Gastrocnemius medialis (tissue), 4 donors: Measurements from ENCODE around the gene ACOT13. TPM values are rescaled to one million over a fixed set of nuclear protein-coding genes. Genes with fewer than 3 reads are reported as not detected.
"Not testable (repeated sequence)": the region's sequence is repeated elsewhere in the genome, so short reads cannot be mapped to it uniquely, and the experiment has no call there.

Source experiments
- ATAC-seq, 2 donors: fragments of 150-250 bp; one replicate each; pipeline ENCODE4 v1.9.1; 2016
- DNase-seq, 2 donors: peaks; one replicate each; pipeline ENCODE4 v3.0.0-alpha.2; 2019
- H3K27ac ChIP-seq, 4 donors: fragments of 200-600 bp; sonication (generic); 1 replicate in 1 of 4; 2 replicates in 3 of 4; pipeline ENCODE4 v1.5.1; 2016 to 2018; ENCODE audit warnings: mild to moderate bottlenecking in 2 of 4, moderate library complexity in 1 of 4
- H3K27me3 ChIP-seq, 3 donors: fragments of 200-600 bp; sonication (generic) in 2 of 3; 1 replicate in 1 of 3; 2 replicates in 2 of 3; pipeline versions ENCODE4 v1.5.1 to v1.6.0; 2016 to 2019; ENCODE audit warnings: mild to moderate bottlenecking in 1 of 3, moderate library complexity in 1 of 3
- H3K36me3 ChIP-seq, 2 donors: fragments of 200-600 bp; sonication (generic) in 1 of 2; one replicate each; pipeline ENCODE4 v1.5.1; 2017 to 2018
- H3K4me1 ChIP-seq, 2 donors: fragments of 200-600 bp; sonication (generic) in 1 of 2; one replicate each; pipeline ENCODE4 v1.5.1; 2016 to 2017; ENCODE audit warnings: mild to moderate bottlenecking in 2 of 2
- H3K4me3 ChIP-seq, 4 donors: fragments of 200-600 bp; sonication (generic) in 3 of 4; 1 replicate in 1 of 4; 2 replicates in 3 of 4; pipeline ENCODE4 v1.5.1; 2016 to 2019; ENCODE audit warnings: mild to moderate bottlenecking in 2 of 4
- H3K9me3 ChIP-seq, 3 donors: fragments of 200-600 bp; sonication (generic) in 2 of 3; 1 replicate in 1 of 3; 2 replicates in 2 of 3; pipeline ENCODE4 v1.5.1; 2016 to 2019
- POLR2A ChIP-seq, 2 donors: fragments of 450-650 bp; IDR thresholded peaks; one replicate each; pipeline ENCODE4 v1.6.1; 2017; ENCODE audit warnings: antibody characterized with exemption in 2 of 2, mild to moderate bottlenecking in 2 of 2, moderate library complexity in 2 of 2
- in situ Hi-C, 4 donors: fragments of 200-750 bp; cut with MboI; loops; one replicate each; pipeline versions ENCODE4 v1.15.0 to v1.8.0; 2017; ENCODE audit warnings: low sequenced_read_pairs in 4 of 4
- intact Hi-C: fragments of 100-400 bp; cut with DNase I; formaldehyde crosslinking; loops from one replicate; pipeline ENCODE4 v1.15.1; 2023; ENCODE audit warnings: low total_unique reads
- total RNA-seq, 4 donors: library from RNA; depleted of rRNA; stranded (reverse); fragments of >200 nt; gene quantifications; one replicate each; pipeline versions ENCODE4 v1.1.0 to v1.2.3, GENCODE V29; 2016
- TF ChIP-seq, protein P1 (sequence below), 5 experiments: fragments of 450-650 bp in 3 of 5; fragments of 200-600 bp in 2 of 5; sonication (generic) in 2 of 5; IDR thresholded peaks in 4 of 5; conservative IDR thresholded peaks in 1 of 5; 1 replicate in 4 of 5; 2 replicates in 1 of 5; pipeline ENCODE4 v1.5.1; 2016 to 2019; ENCODE audit warnings: antibody characterized with exemption in 5 of 5, mild to moderate bottlenecking in 3 of 5, moderate library complexity in 3 of 5

Gene ACOT13
- total RNA-seq, 4 donors from 2014 or later = 13.6 to 28.2 (median 21.1) TPM

DNA sequence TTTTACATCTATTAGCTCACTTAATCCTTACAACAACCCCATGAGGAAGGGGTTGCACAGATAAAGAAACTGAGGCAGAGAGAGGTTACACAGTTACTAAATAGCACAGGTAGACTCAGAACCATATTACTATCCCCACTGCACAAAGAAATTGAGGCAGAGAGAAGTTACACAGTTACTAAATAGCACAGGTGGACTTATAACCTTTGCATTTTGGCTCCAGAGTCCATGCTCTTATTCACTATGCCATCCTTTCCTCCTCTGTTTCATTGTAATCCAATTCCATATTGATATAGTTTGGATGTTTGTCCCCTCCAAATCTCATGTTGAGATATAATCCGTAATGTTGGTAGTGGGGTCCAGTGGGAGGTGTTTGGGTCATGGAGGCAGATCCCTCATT, 3.7 kb upstream of the ACOT13 start:
- peaks cover 0 to 11% of the 10 kb centered on the region in 2 donors for H3K36me3 ChIP-seq
- no peak overlapping the region for H3K27ac ChIP-seq
- ATAC-seq (no peak), DNase-seq (no peak)
- H3K9me3 ChIP-seq = no peaks in the 10 kb centered on the region
- intact Hi-C loops = no loop called here
- H3K4me1 ChIP-seq = peaks cover 24% of the 10 kb centered on the region in 2 donors
- H3K4me3 ChIP-seq = no peak overlapping the region
- in situ Hi-C loops = no loop called here
- TF ChIP-seq, protein P1, sequence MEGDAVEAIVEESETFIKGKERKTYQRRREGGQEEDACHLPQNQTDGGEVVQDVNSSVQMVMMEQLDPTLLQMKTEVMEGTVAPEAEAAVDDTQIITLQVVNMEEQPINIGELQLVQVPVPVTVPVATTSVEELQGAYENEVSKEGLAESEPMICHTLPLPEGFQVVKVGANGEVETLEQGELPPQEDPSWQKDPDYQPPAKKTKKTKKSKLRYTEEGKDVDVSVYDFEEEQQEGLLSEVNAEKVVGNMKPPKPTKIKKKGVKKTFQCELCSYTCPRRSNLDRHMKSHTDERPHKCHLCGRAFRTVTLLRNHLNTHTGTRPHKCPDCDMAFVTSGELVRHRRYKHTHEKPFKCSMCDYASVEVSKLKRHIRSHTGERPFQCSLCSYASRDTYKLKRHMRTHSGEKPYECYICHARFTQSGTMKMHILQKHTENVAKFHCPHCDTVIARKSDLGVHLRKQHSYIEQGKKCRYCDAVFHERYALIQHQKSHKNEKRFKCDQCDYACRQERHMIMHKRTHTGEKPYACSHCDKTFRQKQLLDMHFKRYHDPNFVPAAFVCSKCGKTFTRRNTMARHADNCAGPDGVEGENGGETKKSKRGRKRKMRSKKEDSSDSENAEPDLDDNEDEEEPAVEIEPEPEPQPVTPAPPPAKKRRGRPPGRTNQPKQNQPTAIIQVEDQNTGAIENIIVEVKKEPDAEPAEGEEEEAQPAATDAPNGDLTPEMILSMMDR (IDR thresholded peaks at IDR 0.05 in 4 of 5, conservative IDR thresholded peaks at IDR 0.05 in 1 of 5) = no peak
- TF ChIP-seq POLR2A (IDR thresholded peaks at IDR 0.05) = no peak
- H3K27me3 ChIP-seq = no peaks in the 10 kb centered on the region

DNA sequence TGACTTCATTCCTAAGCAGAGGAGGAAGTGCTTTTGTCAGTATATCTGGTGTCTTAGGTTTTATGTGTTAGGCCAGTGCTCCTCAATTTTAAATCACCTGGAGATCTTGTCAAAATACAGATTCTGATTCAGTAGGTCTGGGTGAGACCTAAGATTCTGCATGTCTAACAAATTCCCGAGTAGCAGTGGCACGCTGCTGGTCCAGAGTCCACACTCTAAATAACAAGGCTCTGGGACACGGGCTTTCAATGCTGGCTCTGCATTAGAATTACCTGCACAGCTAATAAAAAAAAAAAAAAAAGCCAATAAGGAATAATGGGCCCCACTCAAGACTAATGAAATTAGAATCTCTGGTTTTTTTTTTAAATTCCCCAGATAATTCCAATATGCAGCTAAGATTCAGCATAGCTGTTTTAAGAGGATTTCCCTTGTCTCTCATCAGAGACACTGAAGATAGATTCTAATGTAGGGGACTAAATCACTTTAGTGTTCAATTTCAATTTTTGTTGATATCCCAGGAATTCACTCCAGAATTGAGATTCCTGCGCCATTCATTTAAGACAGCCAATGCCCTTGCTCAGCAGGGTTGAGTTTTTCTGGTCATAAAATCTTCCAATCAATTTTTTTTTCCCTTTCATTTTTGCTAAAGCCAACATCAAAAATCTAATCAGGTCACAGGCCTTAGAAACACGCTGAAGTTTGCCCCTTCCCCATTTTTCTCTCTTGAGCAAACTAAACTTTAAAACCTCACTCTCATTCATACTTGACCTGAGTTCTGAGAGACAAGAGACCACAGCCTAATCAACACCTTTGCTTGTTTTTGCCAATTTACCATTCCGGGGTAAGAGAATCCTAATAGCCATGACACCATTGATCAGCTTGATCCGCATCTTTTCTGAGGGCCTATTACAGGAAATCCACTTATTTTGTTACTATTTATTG, 2.6 kb upstream of the ACOT13 start:
- Histone ChIP-seq H3K4me1 (peaks cover 31 to 32% of the 10 kb centered on the region in 2 donors), H3K27ac (peak overlapping the region in 1 of 4 donors; percentile 11), H3K9me3 (no peaks in the 10 kb centered on the region), H3K4me3 (no peak overlapping the region), H3K36me3 (peaks cover 0 to 11% of the 10 kb centered on the region in 2 donors), H3K27me3 (no peaks in the 10 kb centered on the region)
- no peak for DNase-seq
- intact Hi-C loops = no loop called here
- TF ChIP-seq POLR2A (IDR thresholded peaks at IDR 0.05) = no peak
- TF ChIP-seq, protein P1 (IDR thresholded peaks at IDR 0.05 in 4 of 5, conservative IDR thresholded peaks at IDR 0.05 in 1 of 5) = no peak
- in situ Hi-C loops = no loop called here
- ATAC-seq = no peak

DNA sequence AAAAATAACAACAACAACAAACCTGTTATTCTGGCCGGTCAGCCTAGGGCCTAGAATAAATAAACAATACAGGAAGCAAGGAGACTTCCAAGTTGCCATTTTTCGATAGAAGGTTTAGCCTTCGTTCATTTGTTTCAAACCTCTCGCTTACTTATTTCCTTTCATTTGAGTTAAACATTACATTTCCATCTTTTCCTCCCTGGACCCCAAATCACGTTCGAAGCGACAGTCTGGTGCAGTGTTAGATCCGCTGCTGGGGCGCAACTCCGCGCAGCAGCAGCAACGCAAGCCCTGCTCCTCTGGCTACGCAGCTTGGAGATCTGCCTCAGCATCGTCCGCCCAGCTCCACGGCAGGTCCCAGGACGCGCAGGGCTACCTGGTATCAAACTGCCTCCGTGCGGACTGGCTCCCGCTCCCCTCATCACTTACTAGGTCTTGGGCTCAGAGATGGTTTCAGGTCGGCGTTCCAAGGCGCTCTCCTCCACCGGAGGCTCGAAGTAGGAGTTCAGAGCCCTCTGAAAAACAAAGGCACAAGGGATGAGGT, 708 bp upstream of the ACOT13 start:
- in situ Hi-C loops (loop anchor here in 1 of 4 donors (5.0 kb wide), 1 partner anchor 46 kb away; no protein-coding TSS in a partner anchor), intact Hi-C loops (loop anchor here (1.0 kb wide), 1 partner anchor 55 kb away; no protein-coding TSS in a partner anchor)
- no peaks in the 10 kb centered on the region for H3K27me3 ChIP-seq
- peak overlapping the region; percentile 76 to 95 (median 94) for H3K4me3 ChIP-seq
- TF ChIP-seq POLR2A (IDR thresholded peaks at IDR 0.05) = no peak
- TF ChIP-seq, protein P1 (IDR thresholded peaks at IDR 0.05 in 4 of 5, conservative IDR thresholded peaks at IDR 0.05 in 1 of 5) = no peak
- H3K4me1 ChIP-seq = peaks cover 31 to 32% of the 10 kb centered on the region in 2 donors
- ATAC-seq (peak; percentile 35 to 43), DNase-seq (peak in 1 of 2 donors; percentile 26)
- H3K9me3 ChIP-seq = no peaks in the 10 kb centered on the region
- H3K36me3 ChIP-seq = peaks cover 0 to 16% of the 10 kb centered on the region in 2 donors
- peak overlapping the region; percentile 90 to 95 (median 92) for H3K27ac ChIP-seq

DNA sequence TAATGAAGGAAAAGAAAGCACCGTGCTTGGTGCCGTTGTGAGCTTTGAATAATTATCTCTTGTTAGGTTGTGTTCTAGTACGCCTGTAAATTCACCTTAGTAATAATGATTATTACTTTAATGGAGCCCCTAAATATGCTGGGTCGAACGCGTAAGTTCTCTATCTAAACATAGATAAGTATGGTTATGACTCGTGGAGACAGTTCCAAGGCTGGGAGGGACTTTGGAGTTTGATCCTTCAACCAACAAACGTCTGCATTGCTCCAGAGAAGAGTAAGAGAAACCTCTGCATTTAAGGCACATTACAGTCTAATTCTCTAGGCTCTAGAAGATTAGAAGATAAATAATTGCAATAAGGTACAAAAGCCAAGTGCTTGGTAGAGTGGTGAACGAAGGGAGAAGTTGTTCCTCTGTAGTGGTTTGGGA, 514 bp downstream of the ACOT13 start:
- H3K27ac ChIP-seq = peak overlapping the region; percentile 90 to 95 (median 92)
- in situ Hi-C loops = loop anchor here in 1 of 4 donors (5.0 kb wide), 1 partner anchor 45 kb away; no protein-coding TSS in a partner anchor
- TF ChIP-seq, protein P1 (IDR thresholded peaks at IDR 0.05 in 4 of 5, conservative IDR thresholded peaks at IDR 0.05 in 1 of 5) = no peak
- no peak for TF ChIP-seq POLR2A (IDR thresholded peaks at IDR 0.05)
- H3K27me3 ChIP-seq = no peaks in the 10 kb centered on the region
- intact Hi-C loops = loop anchor here (1.0 kb wide), 2 partner anchors 84 to 108 kb away; no protein-coding TSS in a partner anchor
- H3K4me3 ChIP-seq = peak overlapping the region; percentile 76 to 95 (median 94)
- peaks cover 0 to 16% of the 10 kb centered on the region in 2 donors for H3K36me3 ChIP-seq
- H3K9me3 ChIP-seq = no peaks in the 10 kb centered on the region
- peaks cover 31 to 32% of the 10 kb centered on the region in 2 donors for H3K4me1 ChIP-seq
- ATAC-seq = peak; percentile 12 to 19
- DNase-seq = no peak

DNA sequence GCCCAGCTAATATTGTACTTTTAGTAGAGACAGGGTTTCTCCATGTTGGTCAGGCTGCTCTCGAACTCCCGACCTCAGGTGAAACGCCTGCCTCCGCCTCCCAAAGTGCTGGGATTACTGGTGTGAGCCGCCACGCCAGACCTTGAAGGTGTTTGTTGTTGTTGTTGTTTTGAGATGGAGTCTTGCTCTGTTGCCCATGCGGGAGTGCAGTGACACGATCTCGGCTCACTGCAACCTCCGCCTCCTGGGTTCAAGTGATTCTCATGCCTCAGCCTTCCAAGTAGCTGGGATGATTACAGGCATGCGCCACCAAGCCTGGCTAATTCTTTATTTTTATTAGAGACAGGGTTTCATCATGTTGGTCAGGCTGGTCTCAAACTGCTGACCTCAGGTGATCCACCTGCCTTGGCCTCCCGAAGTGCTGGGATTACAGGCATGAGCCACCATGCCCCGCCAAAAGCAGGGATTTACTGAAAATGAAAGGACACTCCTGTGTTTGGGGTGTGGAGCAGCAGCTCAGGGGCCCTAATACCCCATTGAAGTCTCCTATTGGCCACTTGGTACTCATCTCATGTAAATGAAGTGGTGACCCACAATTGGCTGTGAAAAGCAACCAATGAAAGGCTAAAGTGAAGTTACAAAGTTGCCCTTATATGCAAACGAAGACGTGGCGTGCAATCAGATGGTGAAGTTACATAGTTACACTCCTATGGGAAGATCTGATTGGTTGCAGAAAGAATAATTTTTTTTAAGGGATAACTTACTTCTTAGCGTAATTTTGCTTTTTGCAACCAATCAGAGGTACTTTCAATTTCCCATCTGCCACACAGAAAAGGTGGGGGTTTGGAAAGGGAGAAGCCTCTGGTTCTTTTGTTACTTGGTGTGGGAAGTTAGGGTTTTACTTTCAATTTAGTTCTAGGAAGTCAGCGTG, 1.5 kb downstream of the ACOT13 start:
- Histone ChIP-seq H3K4me1 (peaks cover 31 to 32% of the 10 kb centered on the region in 2 donors), H3K36me3 (peaks cover 0 to 11% of the 10 kb centered on the region in 2 donors), H3K27ac (peak overlapping the region; percentile 90 to 95 (median 92)), H3K4me3 (peak overlapping the region; percentile 76 to 95 (median 94))
- H3K27me3 ChIP-seq, DNase-seq, ATAC-seq, intact Hi-C loops, H3K9me3 ChIP-seq: not testable (repeated sequence)
- in situ Hi-C loops = loop anchor here in 1 of 4 donors (5.0 kb wide), 1 partner anchor 44 kb away; no protein-coding TSS in a partner anchor
